ENCODE data around the gene CBLB.

DNA sequence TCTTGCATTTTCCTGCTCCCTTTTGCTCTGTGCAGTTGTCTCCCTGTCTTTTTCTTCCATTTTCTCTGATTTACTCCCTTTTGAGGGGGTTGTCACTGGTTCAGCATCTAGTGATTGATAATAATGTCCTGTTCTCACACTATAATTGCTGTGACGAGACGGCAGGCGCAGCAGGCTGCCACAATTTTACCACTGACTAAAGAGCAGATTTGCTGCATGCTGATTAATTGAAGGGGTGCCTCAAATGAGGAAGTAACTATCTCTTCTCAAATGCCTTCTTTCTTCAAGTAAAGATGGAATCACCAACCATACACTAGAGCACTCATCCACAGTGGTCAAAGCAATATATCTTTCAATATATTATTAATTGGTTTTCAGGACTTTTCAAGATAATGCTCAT, 219.3 kb downstream of the CBLB start:
- TF ChIP-seq POLR2AphosphoS5 (IDR thresholded peaks at IDR 0.05; ENCODE audit: low read depth, low read length) (no peak), SIN3A (IDR thresholded peaks at IDR 0.05; ENCODE audit: borderline replicate concordance, insufficient read depth, low read length) (no peak), REST (IDR thresholded peaks at IDR 0.05; ENCODE audit: insufficient read depth in 1 of 2, low read depth in 2 of 2, low read length in 2 of 2) (no peak), TAF1 (IDR thresholded peaks at IDR 0.05; ENCODE audit: borderline replicate concordance, insufficient read depth, low read length) (no peak), FOXP2 (optimal IDR thresholded peaks at IDR 0.05; ENCODE audit: borderline replicate concordance, extremely low read depth, extremely low read length, insufficient read depth) (no peak)
